K562 (cell line): ENCODE measurements around the gene FDPS. TPM values are rescaled to one million over a fixed set of nuclear protein-coding genes. Genes with fewer than 3 reads are reported as not detected.
A peak's percentile ranks its signal among the peaks of the same experiment; 100 is the strongest.

Source experiments
- ZC3H8 ChIP-seq: fragments of 450-650 bp; IDR thresholded peaks from 2 replicates; pipeline ENCODE4 v1.6.1; 2017
- ZNF224 ChIP-seq: sonication (generic); formaldehyde crosslinking; IDR thresholded peaks from 2 replicates; pipeline ENCODE4 v1.8.0; 2022; ENCODE audit warnings: mild to moderate bottlenecking, missing genetic modification reagents
- polyA plus RNA-seq, 8 experiments: library from polyadenylated mRNA; depleted of rRNA in 4 of 8; stranded (reverse) in 5 of 8; unstranded in 3 of 8; fragments of >200 nt; fragmentation: Nextera tagmentation in 2 of 8; fragmentation: Illumina TruSeq in 1 of 8; extraction: Ambion mirVana in 2 of 8; extraction: Trizol in 1 of 8; gene quantifications; 2 replicates each; pipeline versions ENCODE4 v1.2.1 to v1.2.3, GENCODE V29; 2011 to 2014; ENCODE audit warnings: inconsistent platforms in 1 of 8, missing spikeins in 1 of 8
- total RNA-seq, 7 experiments: library from RNA; depleted of rRNA in 6 of 7; stranded (reverse); fragments of >200 nt in 6 of 7; fragmentation: Illumina TruSeq in 2 of 7; extraction: Trizol in 2 of 7; gene quantifications; 2 replicates each; pipeline versions ENCODE4 v1.2.1 to v1.2.3, GENCODE V29; 2011 to 2021; ENCODE audit warnings: low replicate concordance in 1 of 7
- TF ChIP-seq, protein P1 (sequence below): fragments of 200-800 bp; sonication (Bioruptor generic); IDR thresholded peaks from 2 replicates; pipeline ENCODE4 v1.6.1; 2016; ENCODE audit warnings: missing genetic modification characterization, missing compliant biosample characterization
- TF ChIP-seq, protein P2 (sequence below), 2 experiments: fragments of 450-650 bp; IDR thresholded peaks; 2 replicates each; pipeline ENCODE4 v1.6.1; 2016

The FDPS gene
- total and polyA plus RNA-seq, 9 of the 15 experiments (the other 6 are each of a cell fraction or from before 2014, with no cell fraction given), result 247 to 884 (median 360) TPM

DNA sequence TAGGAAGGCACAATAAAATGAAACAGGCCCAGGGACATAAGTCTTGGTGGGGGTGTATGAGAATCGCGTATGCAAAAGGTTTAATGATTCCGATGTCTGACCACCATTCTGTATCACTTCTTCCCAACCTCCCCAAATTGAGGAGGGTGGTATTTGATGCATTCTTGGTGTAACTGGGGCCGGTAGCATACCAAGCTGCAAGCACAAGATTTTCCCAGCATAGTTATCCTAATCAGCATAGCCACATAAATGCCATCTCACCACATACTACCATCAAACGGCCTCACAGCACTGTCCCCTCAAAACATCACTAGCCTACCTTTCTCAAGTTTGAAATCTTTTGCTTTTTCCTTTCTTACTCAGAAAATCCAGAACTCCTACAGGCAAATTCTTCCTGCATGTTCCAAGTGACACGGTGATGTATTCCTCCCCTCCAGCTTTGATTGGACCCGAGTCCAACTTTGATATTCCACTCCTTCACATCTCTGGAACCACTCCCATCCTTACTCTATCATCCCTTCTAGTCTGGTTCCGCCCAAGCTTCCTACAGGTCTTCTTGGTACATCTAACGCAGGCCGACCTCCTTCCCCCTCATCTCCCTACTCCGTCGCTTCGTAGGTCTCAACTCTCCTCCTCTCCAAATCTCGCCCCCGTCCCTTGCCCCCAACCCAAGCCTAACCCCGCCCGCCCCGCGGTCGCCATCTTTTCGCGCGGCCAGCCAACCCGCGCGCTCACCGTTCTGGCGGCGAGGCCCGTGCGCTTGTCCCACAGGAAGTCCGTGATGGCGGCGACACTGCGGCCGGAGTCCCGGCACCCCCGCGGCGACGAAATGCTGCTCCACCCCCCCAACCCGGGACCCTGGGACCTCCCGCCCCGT is 36.0 kb upstream of the FDPS start (continued):
- TF ChIP-seq, protein P1, sequence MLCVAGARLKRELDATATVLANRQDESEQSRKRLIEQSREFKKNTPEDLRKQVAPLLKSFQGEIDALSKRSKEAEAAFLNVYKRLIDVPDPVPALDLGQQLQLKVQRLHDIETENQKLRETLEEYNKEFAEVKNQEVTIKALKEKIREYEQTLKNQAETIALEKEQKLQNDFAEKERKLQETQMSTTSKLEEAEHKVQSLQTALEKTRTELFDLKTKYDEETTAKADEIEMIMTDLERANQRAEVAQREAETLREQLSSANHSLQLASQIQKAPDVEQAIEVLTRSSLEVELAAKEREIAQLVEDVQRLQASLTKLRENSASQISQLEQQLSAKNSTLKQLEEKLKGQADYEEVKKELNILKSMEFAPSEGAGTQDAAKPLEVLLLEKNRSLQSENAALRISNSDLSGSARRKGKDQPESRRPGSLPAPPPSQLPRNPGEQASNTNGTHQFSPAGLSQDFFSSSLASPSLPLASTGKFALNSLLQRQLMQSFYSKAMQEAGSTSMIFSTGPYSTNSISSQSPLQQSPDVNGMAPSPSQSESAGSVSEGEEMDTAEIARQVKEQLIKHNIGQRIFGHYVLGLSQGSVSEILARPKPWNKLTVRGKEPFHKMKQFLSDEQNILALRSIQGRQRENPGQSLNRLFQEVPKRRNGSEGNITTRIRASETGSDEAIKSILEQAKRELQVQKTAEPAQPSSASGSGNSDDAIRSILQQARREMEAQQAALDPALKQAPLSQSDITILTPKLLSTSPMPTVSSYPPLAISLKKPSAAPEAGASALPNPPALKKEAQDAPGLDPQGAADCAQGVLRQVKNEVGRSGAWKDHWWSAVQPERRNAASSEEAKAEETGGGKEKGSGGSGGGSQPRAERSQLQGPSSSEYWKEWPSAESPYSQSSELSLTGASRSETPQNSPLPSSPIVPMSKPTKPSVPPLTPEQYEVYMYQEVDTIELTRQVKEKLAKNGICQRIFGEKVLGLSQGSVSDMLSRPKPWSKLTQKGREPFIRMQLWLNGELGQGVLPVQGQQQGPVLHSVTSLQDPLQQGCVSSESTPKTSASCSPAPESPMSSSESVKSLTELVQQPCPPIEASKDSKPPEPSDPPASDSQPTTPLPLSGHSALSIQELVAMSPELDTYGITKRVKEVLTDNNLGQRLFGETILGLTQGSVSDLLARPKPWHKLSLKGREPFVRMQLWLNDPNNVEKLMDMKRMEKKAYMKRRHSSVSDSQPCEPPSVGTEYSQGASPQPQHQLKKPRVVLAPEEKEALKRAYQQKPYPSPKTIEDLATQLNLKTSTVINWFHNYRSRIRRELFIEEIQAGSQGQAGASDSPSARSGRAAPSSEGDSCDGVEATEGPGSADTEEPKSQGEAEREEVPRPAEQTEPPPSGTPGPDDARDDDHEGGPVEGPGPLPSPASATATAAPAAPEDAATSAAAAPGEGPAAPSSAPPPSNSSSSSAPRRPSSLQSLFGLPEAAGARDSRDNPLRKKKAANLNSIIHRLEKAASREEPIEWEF (CRISPR knock-in tag), result no peak
- TF ChIP-seq ZNF224 (no peak), ZC3H8 (no peak)
- TF ChIP-seq, protein P2, sequence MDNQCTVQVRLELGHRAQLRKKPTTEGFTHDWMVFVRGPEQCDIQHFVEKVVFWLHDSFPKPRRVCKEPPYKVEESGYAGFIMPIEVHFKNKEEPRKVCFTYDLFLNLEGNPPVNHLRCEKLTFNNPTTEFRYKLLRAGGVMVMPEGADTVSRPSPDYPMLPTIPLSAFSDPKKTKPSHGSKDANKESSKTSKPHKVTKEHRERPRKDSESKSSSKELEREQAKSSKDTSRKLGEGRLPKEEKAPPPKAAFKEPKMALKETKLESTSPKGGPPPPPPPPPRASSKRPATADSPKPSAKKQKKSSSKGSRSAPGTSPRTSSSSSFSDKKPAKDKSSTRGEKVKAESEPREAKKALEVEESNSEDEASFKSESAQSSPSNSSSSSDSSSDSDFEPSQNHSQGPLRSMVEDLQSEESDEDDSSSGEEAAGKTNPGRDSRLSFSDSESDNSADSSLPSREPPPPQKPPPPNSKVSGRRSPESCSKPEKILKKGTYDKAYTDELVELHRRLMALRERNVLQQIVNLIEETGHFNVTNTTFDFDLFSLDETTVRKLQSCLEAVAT (IDR thresholded peaks at IDR 0.05), result 0 out of 4 replicates have a peak, but pooled peaks of 1 of the 2 experiments have one; percentile 8
